ENCODE results near the gene CPLX1.

- TF ChIP-seq POLR2AphosphoS5 (IDR thresholded peaks at IDR 0.05) (no peak), POLR2A (IDR thresholded peaks at IDR 0.05) (no peak), EP300 (IDR thresholded peaks at IDR 0.05) (no peak), CTCF (IDR thresholded peaks at IDR 0.05) (no peak)
Observed at GRCh38 chr4:845836-846251, 19.9 kb upstream of the CPLX1 start.
